GM19324 (cell line): ENCODE data around the gene SEPTIN2.
A peak's percentile ranks its signal among the peaks of the same experiment; 100 is the strongest.
"Not testable (repeated sequence)": the region's sequence is repeated elsewhere in the genome, so short reads cannot be mapped to it uniquely, and the experiment has no call there.

Experiments
- ATAC-seq: cut with Tn5 transposase; IDR thresholded peaks from one replicate; pipeline ENCODE4 v1.9.1; 2021; ENCODE audit warnings: mild to moderate bottlenecking, moderate library complexity; ENCODE audit not compliant: unreplicated experiment, low FRiP score

Gene SEPTIN2

DNA sequence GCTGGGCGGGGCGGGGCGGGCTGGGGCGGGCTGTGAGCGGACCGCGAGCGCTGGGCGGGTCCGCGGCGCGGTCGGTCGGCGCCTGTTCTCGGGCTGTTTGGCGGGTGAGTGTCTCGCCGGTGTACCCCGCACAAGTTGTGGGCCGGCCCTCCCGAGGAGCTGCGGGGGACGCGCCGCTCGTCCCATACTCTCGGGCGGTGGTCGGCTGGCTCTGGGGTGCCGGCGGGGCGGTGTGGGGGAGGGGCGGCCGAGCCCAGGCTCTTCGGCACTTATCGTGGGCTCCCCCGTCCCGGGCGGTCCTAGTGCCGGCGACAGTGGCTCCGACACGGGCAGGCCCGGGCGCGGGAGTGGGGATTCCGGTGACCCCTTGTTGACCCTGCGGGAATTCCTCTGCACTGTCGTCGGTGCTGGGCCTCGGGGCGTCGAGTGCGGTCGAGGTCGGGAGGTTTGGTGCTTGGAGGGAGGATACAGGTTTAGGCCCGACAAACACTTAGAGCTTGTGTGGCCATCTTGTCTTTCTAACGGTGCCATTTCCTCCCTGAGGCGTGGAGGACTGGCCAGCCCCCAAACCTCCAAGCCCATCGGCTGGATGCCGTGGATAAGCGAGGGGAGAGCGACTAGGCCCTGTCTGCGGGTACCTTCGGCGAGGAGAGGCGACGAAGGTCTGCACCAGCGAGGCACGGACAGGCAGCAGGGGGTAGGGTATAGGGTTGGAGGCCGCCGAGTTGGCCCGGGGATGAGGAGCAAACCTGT lies at the start of gene SEPTIN2:
Gene SEPTIN2 (plus strand): TSS at position 47 of the 753 bp plus-strand sequence. CDS start 8,308 bp downstream, outside the sequence.
- peak; percentile 37 for ATAC-seq

DNA sequence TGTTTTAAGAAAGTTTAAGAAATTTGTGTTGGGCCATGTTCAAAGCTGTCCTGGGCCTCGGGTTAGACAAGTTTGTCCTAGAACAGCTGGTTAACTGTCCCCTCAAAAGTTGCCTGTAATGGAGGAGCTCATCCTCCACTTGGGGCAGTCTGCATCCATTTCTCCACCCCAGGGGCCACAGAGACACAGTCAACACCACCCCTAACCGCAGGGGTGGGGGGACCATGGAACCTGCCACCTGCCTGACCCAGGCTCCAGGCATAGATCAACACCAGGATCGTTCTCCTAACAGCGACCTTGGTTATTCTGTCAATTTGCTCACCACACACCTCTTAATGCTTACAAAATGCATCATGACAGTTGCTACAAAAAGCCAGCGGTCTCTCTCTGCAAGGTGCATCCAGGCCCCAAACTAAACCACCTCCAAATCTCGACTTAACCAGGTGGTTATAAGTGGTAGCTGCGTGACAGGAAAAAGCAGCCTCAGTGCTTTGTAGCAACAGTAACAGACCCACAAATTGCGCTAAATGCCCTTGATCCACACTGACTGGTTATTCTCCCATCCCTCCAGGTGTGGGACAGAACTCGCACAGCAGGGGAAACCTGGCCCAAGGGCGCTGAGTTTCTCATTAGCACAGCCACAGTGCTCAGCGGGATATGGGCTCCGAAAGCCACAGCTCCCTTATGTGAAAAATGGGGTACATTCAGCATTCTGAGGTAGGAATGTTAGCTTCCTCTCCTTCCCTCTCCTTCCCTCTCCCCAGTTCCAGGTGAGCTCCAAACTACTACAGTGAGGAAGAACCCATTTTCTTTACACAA lies 48.3 kb upstream of the SEPTIN2 start:
- no peak for ATAC-seq

DNA sequence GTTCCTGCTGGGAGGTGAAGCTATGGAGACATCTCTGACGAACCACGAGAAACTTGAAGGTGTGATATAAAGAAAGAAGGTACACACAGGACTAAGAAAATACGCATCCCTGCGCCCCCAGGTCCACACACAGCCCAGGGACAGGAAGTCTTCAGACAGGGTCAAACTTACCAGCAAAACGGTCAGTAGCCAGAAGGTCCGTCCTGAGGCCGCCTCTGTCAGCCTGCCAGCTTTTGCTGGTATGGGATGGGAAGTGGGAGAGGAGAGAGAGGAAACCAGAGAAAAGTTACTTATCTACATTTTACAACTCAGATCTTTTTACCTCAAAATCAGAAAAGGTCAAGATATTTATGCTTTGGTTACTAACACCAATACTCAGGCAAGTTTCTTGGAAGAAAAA lies 47.4 kb upstream of the SEPTIN2 start:
- ATAC-seq, result no peak

DNA sequence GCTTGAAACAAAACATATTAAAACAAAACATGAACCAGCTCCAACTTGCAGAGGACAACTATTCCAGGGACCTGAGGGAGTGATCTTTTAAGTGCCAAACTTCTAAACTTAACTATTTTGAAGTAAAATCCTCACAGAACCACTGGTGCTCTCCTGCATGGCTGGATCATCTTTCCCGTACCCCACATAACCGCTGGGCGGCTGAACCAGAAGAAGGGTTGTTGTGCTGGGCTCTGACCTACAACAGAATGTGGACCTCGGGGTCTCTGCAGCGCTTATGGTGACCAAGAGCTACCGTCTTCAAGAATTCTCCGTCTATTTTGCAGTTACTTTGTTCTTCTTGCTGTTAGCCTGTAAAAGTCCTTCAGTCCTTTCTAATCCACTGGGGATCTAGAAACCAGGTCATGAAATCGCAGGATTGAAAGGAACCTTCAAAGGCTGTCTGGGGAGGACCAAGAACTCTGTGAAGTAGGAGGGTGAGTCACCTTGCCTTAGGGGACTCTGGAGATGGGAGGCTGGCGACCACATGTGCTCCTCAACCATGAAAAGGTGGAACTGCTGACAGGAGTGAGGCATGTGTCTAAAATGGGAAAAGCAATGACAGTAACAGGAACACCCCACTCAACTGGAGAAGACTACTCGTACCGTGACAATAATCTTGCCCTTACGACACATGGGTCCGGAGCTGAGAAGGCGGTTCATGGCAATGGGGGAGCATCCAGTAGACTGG lies 46.8 kb upstream of the SEPTIN2 start:
- no peak for ATAC-seq

DNA sequence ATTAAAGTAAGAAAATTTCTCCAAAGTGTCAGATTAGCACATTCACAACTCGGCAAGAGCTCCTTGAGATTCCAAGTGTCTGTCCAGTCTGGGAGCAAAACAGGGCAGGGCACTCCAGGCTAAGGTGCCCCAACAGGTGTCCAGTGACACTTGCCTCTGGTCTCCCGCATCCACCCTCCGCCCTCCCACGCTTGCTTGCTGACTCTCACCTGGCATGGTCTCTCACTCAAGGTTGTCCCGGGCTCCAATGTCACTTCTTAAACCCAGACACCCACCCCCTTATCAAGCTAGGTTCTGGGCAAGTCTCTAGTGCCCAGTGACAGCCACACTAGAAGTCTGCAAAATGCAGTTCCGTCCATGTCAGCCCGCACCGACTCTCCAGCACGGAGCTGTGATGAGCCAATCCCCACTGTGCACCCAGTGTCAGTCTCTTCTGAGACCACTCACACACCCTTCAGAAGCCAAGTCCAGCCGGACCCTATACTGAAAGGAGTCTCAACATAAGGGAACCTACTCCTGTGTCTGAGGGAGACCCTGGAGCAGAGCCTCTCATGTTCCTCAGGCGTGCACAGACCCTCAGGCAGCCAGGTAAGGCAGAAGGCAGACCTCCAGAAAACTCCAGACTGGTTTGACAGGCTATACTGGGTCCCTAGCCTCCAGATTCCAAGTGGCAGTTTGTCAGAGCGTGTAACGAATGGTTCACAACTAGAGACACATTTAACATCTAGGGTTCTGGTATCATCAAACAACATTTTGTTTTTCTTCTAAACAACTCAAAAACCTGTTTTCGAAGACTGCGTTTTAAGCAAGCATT lies 45.8 kb upstream of the SEPTIN2 start:
- no peak for ATAC-seq

DNA sequence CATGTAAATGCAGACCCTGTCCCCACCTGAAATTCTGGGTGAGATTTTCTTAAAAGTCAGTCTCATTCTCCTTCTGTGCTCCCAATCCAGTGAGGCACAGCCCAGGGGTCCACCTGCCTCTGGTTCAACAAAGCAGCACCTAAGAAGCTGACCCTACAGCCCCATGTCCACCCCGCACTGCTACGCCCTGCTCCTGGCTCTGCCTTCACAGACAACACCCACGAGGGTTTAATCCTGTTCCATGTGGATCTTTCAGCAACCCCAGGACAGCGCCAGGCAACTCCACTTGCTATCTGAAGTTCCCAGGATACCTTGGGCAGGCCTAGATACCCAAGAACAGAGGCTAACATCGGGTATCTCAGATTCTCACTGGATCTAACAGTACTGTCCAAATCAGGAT lies 45.2 kb upstream of the SEPTIN2 start:
- ATAC-seq, result no peak

DNA sequence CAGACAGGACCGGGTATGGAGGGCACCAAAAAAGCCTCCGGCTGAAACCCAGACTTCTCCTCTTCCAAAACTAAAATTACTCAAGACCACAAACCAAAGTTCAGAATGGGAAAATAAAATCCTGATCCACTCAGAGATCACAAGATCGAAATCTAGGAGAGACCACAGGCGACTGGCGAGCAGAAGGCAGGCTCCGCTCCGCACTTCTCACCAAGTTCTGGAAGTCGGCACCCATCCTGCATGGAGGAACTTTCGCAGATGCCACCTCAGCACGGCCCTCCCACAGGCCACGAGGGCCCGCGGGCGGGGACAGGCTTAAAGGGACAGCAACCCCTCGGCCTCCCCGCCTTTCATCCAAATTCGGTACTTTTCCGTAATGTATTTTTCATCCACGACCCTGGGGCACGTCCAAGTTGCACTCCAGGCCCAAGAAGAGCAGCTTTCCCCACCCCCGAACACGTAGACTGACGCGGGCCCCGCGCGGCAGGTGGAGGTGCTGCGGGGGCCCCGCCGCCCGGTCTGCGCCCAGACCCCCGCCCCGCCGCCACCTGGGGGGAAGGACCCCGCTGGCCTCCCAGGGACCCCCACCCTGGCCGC lies 43.9 kb upstream of the SEPTIN2 start:
- peak; percentile 47 for ATAC-seq

DNA sequence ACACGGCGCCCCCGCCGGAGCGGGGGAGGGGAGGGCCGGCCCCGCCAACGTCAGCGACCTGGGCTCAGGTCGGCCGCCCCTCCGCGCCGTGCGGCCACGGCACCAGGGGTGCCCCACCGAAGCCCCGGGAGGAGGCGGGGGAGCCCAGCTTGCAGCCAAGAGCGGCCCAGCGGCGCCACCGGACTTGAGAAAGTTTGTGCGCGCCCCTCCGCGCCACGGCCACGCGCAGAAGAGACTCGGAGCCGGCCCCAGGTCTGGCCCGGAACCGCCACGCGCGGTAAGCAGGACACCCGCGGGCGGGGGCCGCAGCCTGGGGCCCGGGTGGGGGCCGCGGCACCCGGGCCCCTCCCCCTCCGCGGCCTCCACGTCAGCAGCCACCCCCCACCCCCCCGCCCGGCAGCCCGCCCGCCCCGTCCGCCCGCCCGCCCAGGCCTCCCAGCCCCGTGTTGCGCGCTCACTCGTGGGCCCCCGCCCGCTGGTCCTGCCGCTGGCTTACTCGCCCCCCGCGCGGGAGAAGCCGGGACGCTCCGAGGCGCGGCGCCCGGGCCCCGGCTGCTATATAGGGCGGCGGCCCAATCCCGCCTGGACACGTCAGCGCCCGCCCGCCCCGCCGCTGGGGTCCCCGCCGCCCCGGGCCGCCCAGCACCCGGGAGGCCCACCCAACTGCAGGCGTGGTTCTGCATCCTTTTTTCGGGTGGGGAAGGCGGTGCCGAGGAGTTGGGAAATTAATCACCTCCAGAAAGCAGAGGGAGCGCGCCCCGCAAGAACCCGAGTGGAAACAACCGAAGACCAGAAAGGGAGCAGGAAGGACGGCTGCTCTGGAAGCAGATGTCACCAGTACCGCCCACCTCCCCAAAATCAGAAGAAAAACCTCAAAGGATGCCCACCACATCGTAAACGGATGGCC lies 43.2 kb upstream of the SEPTIN2 start:
- peak; percentile 48 for ATAC-seq

DNA sequence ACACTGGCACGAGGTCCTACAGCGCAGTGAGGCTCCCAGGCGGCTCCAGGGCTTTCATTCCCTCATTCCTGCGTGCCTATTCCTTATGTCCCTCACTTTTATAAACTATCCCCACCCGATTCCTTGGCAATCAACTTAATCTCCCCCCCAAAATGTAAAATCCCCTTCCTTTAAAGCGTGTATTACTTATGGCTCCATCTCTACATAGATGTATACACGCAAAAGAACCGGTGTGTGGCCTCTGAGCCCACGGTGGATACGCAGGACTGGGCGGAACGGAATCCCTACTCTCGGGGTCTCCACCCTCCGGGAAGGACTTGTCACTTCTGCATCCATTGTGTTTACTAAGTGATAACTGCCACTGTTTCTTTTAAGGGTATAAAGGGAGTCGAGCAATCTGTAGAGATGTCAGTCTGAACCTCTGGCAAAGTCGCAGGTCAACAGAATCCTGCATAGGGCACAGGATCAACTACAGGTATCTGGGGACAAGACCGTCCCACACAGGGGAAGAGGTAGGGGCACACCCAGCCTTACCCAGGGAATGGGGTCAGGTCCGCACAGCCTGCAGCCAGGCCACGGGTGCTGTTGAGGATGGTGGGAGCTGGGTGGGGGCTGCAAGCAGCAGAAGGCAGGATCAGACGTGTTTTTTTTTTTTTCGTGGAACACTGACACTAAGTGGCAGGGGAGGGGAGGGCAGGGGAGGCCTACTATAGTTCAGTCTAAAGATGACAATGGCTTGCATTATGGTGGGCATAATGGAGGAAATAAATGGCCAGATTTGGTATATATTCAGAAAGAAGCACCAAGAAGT lies 42.3 kb upstream of the SEPTIN2 start:
- ATAC-seq, result no peak

DNA sequence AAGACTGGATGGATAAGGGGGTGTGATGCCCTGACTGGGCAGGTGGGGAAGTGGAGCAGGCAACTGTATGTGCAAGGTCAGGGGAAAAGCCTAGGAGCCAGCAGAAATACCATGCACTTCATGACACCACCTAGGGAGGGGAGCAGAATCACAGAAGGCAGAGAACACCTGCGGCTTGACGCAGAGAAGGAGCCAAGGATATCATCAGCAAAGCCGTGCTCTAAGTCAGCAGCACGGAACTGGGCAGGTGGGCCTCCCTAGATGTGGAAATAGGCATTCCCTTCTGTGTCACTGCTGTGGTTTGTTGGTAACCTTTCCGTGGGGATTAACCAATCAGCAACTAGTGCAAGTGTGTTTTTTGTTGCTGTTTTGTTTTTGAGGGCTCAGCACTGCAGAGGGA lies 41.6 kb upstream of the SEPTIN2 start:
- no peak for ATAC-seq

DNA sequence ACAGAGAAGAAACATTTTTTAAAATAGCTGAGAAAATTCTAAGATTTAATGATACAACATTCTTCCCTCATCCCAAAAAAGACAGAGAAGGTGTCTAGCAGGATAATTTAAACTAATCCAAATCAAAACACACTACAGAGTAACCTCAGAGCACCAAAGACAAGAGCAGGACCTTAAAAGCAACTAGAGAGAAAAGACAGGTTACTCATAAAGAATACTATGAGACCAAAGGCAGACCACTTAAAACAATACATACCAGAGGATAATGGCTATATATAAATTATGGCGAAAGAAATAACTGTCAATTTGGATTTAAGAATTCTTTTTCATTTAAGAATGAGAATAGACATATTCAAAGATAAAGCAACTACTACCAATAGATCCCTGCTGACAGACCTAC lies 40.2 kb upstream of the SEPTIN2 start:
- no peak for ATAC-seq

DNA sequence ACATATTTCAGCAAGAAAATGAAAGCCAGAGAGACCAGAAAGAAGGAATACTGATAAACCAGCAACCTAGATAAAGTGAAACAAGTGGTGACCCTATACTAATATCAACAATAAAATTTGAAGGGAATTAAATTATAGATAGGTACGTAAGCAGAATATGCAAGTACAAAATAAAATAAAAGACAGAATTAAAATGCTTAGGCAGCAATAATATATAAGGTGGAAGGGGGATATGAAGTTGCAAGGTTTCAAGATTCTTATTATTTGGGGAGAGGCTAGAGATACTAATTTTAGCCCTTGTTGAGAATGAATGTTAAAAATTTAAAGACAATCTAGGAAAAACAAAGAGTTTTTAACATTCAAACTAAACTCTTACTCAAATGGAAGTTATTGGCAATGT lies 39.8 kb upstream of the SEPTIN2 start:
- ATAC-seq, result no peak

DNA sequence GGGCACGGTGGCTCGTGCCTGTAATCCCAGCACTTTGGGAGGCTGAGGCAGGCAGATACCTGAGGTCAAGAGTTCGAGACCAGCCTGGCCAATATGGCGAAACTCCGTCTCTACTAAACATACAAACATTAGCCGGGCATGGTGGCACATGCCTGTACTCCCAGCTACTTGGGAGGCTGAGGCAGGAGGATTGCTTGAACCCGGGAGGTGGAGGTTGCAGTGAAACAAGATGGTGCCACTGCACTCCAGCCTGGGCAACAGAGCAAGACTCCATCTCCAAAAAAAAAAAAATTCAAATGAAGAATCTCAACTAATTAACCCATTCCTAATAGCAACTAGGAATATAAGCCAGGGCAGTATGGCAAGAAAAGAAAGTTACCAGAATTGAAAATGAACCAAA lies 37.4 kb upstream of the SEPTIN2 start:
- ATAC-seq, result not testable (repeated sequence)

DNA sequence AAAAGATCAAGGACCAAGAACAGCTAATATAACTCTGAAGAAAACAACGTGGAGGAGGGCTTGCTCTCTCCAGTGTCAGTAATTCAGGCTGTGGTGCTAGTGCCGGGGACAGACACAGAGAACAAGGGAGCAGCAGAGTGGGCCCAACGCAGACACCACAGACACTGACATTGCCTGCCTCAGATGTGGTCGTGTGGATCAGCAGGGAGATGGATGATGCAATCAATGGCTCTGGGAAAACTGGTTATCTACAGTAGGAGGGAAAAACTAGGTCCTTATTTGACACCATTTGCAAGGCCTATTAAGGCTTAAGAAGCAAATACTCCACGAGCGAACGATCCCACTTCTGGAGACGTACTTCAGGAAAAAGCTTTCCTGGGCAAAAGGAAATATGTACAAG lies 36.3 kb upstream of the SEPTIN2 start:
- no peak for ATAC-seq

DNA sequence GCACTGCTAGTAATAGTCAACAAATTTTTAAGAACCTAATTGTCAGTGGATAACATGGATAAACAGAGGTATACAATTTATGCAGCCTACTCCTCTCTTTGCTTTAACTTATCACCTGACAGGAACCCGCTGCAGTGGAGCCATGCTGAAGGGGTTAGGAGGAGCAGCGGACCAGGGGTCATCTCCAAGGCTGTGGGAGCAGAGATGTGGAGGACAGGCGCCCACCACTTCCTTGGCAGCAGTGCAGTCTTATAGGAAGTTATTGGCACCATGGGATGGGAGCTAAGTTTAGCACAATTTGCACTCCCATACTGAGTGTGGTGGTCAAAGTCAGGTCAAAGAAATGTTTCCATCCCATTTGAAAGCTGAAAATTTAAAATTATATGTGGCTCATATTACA lies 35.9 kb upstream of the SEPTIN2 start:
- ATAC-seq, result no peak

DNA sequence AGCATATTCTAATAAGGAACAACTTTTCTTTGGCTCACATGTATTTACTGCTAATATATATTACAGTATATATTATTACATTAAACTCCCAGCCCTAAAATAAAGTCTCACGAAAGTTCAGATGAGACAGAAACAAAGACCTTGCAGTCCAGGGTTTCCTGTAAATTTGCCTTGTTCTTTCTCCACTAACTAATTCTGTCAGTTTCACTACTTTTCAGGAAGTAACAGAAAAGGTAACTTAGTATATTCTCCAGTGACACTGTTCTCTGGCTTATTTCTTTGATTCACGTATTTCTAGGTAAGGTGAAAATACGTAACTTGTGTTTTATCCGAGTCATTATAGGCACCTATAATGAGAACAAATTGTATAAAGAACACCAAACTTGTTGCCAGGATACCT lies 35.4 kb upstream of the SEPTIN2 start:
- no peak for ATAC-seq

DNA sequence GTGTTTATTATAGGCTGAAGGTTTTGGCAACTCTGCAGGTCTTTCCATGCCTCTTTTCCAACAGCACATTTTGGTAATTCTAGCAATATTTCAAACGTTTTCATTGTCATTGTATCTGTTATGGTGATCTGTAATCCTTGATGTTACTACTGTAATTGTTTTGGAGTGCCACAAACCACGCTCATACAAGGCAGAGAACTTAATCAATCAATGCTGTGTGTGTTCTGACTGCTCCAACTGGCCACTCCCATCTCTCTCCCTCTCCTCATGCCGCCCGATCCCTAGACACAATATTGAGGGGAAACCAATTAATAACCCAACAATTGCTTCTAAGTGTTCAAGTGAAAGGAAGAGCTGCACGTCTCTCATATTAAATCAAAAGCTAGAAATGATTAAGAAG lies 33.2 kb upstream of the SEPTIN2 start:
- ATAC-seq, result no peak

DNA sequence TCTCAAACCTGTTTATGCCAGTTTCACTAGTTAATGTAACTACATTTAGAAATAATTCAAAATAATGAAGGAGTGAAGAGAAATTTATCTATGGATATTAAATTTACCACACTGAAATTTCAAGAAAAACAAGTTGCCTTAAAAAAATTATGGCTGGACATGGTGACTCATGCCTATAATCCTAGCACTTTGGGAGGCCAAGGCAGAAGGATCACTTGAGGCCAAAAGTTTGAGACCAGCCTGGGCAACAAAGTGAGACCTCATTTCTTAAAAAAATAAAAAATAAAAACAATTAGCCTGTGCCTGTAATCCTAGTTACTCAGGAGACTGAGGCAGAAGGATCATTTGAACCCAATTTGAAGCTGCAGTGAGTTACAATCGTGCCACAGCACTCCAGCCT lies 30.1 kb upstream of the SEPTIN2 start:
- ATAC-seq, result no peak
